SK-N-SH (cell line): ENCODE data around the gene ADGRA1.

Experiments
- POLR2AphosphoS5 ChIP-seq: IDR thresholded peaks from 2 replicates; pipeline ENCODE4 v1.6.1; 2012; ENCODE audit warnings: low read depth, low read length
- TAF1 ChIP-seq: IDR thresholded peaks from 2 replicates; pipeline ENCODE4 v1.6.1; 2012; ENCODE audit warnings: low read depth, mild to moderate bottlenecking, low read length, moderate library complexity, borderline replicate concordance
- TF ChIP-seq, protein P1 (sequence below): IDR thresholded peaks from 2 replicates; pipeline ENCODE4 v1.4.0; 2012; ENCODE audit warnings: low read depth
- TF ChIP-seq, protein P2 (sequence below): fragments of 200-600 bp; sonication (generic); IDR thresholded peaks from 2 replicates; pipeline ENCODE4 v1.6.1; 2017; ENCODE audit warnings: antibody characterized with exemption, mild to moderate bottlenecking, moderate library complexity

DNA sequence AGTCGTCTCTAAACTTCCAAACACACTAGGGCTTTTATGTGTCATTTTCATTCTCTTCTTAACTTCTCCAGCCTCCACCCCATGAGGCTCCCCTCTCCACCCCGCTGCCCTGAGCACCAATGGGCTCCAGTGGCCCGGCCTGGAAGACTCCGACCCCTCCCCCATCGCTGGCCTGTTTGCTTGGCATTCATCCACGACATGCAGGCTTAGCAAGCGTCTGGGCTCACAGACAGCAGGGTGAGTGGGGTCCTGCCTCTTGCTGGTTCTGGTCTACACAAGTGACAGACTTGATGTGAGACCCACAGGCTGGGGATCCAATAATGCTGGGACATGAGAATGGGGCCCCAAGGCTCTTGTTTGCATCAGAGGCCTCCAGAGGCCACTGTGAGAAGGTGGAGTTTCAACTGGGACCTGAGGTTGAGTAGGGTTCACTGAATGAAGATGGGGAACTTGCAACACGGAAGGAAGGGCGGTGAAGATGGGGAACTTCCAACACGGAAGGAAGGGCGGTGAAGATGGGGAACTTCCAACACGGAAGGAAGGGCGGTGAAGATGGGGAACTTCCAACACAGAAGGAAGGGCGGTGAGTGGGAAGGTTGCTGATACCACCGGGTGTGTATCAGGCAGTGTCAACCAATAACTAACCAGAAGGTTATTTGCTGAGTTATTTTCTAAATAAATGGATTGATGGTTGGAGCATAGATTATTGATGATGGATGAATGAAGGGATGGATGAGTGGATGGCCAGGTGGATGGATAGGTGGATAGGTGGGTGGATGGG lies 86.3 kb downstream of the ADGRA1 start:
- TF ChIP-seq, protein P1, sequence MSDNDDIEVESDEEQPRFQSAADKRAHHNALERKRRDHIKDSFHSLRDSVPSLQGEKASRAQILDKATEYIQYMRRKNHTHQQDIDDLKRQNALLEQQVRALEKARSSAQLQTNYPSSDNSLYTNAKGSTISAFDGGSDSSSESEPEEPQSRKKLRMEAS = no peak
- TF ChIP-seq, protein P2, sequence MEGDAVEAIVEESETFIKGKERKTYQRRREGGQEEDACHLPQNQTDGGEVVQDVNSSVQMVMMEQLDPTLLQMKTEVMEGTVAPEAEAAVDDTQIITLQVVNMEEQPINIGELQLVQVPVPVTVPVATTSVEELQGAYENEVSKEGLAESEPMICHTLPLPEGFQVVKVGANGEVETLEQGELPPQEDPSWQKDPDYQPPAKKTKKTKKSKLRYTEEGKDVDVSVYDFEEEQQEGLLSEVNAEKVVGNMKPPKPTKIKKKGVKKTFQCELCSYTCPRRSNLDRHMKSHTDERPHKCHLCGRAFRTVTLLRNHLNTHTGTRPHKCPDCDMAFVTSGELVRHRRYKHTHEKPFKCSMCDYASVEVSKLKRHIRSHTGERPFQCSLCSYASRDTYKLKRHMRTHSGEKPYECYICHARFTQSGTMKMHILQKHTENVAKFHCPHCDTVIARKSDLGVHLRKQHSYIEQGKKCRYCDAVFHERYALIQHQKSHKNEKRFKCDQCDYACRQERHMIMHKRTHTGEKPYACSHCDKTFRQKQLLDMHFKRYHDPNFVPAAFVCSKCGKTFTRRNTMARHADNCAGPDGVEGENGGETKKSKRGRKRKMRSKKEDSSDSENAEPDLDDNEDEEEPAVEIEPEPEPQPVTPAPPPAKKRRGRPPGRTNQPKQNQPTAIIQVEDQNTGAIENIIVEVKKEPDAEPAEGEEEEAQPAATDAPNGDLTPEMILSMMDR = no peak
- TF ChIP-seq TAF1 (no peak), POLR2AphosphoS5 (no peak)
